HAP-1 (cell line): ENCODE results near the gene ZNF770.

Source experiments
- DNase-seq, 2 experiments: peaks; one replicate each; pipeline ENCODE4 v3.0.0-alpha.2; 2016 to 2020; ENCODE audit warnings: low spot score in 2 of 2
- H3K27me3 ChIP-seq: fragments of 250-450 bp; sonication (Bioruptor Pico); 2 replicates; pipeline ENCODE4 v1.5.1; 2020; ENCODE audit warnings: low read depth, mild to moderate bottlenecking, moderate library complexity
- H3K36me3 ChIP-seq: fragments of 250-450 bp; sonication (Bioruptor Pico); replicated peaks from 2 replicates; pipeline ENCODE4 v1.5.1; 2020; ENCODE audit warnings: mild to moderate bottlenecking
- H3K4me1 ChIP-seq: fragments of 250-450 bp; sonication (Bioruptor Pico); 2 replicates; pipeline ENCODE4 v1.5.1; 2020; ENCODE audit warnings: mild to moderate bottlenecking
- H3K4me3 ChIP-seq: fragments of 250-450 bp; sonication (Bioruptor Pico); 2 replicates; pipeline ENCODE4 v1.5.1; 2020; ENCODE audit warnings: mild to moderate bottlenecking, moderate library complexity
- H3K9me3 ChIP-seq: fragments of 250-450 bp; sonication (Bioruptor Pico); 2 replicates; pipeline ENCODE4 v1.5.1; 2020; ENCODE audit warnings: mild to moderate bottlenecking, moderate library complexity
- in situ Hi-C: fragments of 300-500 bp; cut with MboI; formaldehyde crosslinking; loops from 3 replicates; pipeline ENCODE4 v1.14.3; 2020; ENCODE audit warnings: low sequenced_read_pairs, inconsistent platforms, mixed read lengths

Gene ZNF770

GRCh38 chr15:34988027-34988902 lies at the start of gene ZNF770:
TSS of gene ZNF770 (minus strand) at chr15:34988287. CDS start at chr15:34983434, 4,853 bp downstream.
- Histone ChIP-seq H3K4me3 (peak within 1 kb of the TSS; percentile 92), H3K27me3 (no peaks in the 10 kb centered on the region), H3K4me1 (peaks cover 17% of the 10 kb centered on the region), H3K9me3 (no peaks in the 10 kb centered on the region), H3K36me3 (peaks cover 15% of the 10 kb centered on the region)
- in situ Hi-C loops: no loop called here
- peak; percentile 58 to 85 for DNase-seq

- in situ Hi-C loops: no loop called here
- Histone ChIP-seq H3K36me3 (no peaks in the 10 kb centered on the region), H3K27me3 (no peaks in the 10 kb centered on the region), H3K9me3 (no peaks in the 10 kb centered on the region), H3K4me3 (no peak overlapping the region), H3K4me1 (no peaks in the 10 kb centered on the region)
- DNase-seq: no peak
Measured at GRCh38 chr15:35028235-35028984, 40.3 kb upstream of the ZNF770 start.

DNA sequence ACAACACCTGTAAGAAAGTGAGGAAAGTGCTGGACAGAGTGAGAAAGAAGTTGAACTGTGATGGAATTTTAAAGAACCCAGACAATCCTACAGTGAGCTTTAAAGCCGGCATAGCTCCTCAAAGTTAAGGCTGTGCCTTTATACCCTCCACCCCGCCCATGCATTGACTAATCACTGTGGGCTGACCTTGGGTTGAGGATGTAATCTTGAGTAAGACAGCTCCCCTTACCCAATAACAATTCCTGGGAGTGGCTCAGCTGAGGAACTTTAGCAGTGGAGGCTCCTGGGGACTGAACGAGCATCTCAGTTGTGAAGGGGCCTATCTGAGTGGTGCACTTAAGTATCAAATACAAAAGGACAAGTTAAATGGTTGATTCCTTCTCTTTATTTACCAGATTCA lies 35.7 kb upstream of the ZNF770 start:
- no peaks in the 10 kb centered on the region for H3K4me1 ChIP-seq
- in situ Hi-C loops: no loop called here

DNA sequence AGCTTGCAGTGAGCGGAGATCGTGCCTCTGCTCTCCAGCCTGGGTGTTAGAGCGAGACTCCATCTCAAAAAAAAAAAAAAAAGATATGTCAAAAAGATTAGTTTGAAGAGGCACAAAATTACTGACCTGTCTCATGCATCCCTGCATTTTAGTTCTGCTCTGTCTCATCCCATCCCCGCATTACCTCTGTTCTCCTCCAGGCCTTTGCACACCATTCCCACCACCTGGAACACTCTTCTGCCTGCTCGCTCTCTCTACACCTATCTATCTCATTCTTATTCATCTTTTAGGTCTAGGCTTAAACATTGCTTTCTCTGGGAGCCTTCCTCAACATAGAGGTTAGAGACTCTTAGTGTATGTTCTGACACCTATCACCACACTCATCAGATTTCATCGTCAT lies 32.9 kb upstream of the ZNF770 start:
- no peaks in the 10 kb centered on the region for H3K4me1 ChIP-seq
- H3K9me3 ChIP-seq: no peaks in the 10 kb centered on the region
- no peak overlapping the region for H3K4me3 ChIP-seq
- DNase-seq: no peak
- no peaks in the 10 kb centered on the region for H3K27me3 ChIP-seq
- H3K36me3 ChIP-seq: no peaks in the 10 kb centered on the region
- in situ Hi-C loops: no loop called here

More for the DNA sequence above, 35.7 kb upstream of the ZNF770 start:
- no peaks in the 10 kb centered on the region for H3K27me3 ChIP-seq
- no peak for DNase-seq
- H3K4me3 ChIP-seq: no peak overlapping the region
- H3K36me3 ChIP-seq: no peaks in the 10 kb centered on the region
- no peaks in the 10 kb centered on the region for H3K9me3 ChIP-seq

DNA sequence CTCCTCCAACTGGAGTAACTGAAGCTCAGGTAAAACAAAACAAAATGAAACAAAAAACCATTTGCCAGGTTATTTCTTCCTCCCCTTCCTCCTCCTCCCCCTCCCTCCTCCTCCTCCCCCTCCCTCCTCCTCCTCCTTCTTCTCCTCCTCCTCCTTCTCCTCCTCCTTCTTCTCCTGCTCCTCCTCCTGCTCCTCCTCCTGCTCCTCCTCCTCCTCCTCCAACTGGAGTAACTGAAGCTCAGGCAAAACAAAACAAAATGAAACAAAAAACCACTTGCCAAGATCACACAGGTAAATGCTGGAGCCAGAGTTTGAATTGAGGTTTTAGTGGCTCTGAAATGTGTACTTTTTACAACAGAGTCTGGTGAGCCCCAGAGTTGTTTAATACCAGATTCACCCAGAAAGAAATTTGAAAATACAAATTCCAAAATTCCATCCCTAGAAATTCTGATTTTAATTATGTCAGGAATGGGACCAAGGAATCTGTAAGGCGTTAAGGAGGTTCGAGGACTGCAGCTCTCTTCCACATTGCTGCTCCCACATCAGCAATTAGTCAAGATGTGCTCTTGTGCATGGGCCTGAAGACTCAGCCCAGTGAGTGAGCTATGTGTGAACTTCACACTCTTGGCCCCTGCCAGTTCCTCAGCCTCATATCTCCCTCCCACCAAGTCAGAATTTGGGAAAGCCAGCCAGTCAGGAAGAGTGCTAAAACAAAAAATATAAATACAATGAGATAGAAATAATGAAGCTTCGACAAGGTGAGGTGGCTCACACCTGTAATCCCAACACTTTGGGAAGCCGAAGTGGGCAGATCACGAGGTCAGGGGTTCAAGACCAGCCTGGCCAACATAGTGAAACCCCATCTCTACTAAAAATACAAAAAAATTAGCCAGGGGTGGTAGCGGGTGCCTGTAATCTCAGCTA lies 31.6 kb upstream of the ZNF770 start:
- Histone ChIP-seq H3K9me3 (no peaks in the 10 kb centered on the region), H3K4me3 (no peak overlapping the region), H3K27me3 (no peaks in the 10 kb centered on the region), H3K4me1 (no peaks in the 10 kb centered on the region), H3K36me3 (no peaks in the 10 kb centered on the region)
- in situ Hi-C loops: no loop called here
- peak in 1 of 2 experiments; percentile 12 for DNase-seq

GRCh38 chr15:35014241-35014640 lies 26.2 kb upstream of the ZNF770 start:
- H3K9me3 ChIP-seq: no peaks in the 10 kb centered on the region
- no peaks in the 10 kb centered on the region for H3K36me3 ChIP-seq
- H3K4me3 ChIP-seq: no peak overlapping the region
- H3K4me1 ChIP-seq: no peaks in the 10 kb centered on the region
- no peaks in the 10 kb centered on the region for H3K27me3 ChIP-seq
- in situ Hi-C loops: no loop called here
- peak in 1 of 2 experiments; percentile 9 for DNase-seq

GRCh38 chr15:35013370-35013769 lies 25.3 kb upstream of the ZNF770 start:
- in situ Hi-C loops: no loop called here
- Histone ChIP-seq H3K4me3 (no peak overlapping the region), H3K4me1 (no peaks in the 10 kb centered on the region), H3K9me3 (no peaks in the 10 kb centered on the region), H3K27me3 (no peaks in the 10 kb centered on the region), H3K36me3 (no peaks in the 10 kb centered on the region)
- DNase-seq: no peak

DNA sequence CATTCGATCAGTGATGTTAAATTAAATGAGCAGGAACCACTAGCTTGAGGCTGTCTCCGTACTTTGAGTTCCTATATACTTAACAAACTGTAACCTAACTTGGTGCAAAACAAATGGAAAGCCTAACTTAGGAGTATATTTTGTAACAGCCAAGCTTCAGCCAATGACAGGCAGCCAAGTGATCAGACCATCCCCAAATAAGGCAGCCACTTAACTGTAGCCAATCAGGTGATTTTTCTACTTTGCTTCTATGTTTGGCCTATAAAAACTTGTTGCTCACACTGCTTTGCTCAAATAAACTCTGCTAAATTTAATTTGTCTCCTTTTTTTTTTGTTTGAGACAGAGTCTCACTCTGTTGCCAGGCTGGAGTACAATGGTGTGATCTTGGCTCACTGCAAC lies 19.3 kb upstream of the ZNF770 start:
- in situ Hi-C loops: no loop called here
- no peak overlapping the region for H3K4me3 ChIP-seq
- no peak for DNase-seq
- no peaks in the 10 kb centered on the region for H3K27me3 ChIP-seq
- H3K4me1 ChIP-seq: no peaks in the 10 kb centered on the region
- H3K9me3 ChIP-seq: no peaks in the 10 kb centered on the region
- H3K36me3 ChIP-seq: no peaks in the 10 kb centered on the region

DNA sequence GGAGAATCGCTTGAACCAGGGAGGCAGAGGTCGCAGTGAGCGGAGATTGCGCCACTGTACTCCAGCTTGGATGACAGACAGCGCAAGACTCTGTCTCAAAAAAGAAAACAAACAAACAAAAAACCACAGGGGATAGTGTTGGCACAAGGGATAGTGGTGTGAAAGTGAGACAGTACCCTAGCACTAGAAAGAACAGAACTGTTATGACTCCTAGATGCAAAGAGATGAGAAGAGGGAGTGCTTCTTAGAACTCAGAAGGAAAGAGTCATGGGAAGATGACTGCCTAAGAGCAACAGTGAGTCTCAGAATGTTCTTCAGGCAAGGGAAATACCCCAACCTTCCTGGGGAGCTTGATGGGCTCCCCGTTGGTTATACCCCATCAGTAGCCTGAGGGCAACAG lies 17.8 kb upstream of the ZNF770 start:
- in situ Hi-C loops: no loop called here
- Histone ChIP-seq H3K36me3 (no peaks in the 10 kb centered on the region), H3K9me3 (no peaks in the 10 kb centered on the region), H3K4me3 (no peak overlapping the region), H3K4me1 (no peaks in the 10 kb centered on the region), H3K27me3 (no peaks in the 10 kb centered on the region)
- no peak for DNase-seq

DNA sequence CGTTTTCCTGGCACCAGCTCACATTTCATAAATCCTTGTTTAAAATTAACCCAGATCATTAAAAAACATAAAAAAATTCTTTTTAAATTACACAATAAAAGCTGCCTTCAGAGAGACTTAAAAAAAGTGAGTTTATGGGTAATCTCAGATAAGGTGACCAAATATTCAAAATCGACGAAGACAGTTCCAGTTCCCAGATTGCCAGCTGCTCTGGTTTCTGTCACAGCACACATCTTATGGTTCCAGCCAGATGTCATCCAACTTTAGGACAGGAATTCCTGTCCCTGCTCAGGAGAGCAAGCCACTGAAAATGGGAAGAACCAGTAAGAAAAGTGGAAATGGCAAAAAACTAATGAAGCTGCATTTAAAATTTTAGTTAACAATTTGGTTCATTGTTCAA lies 15.8 kb upstream of the ZNF770 start:
- Histone ChIP-seq H3K9me3 (no peaks in the 10 kb centered on the region), H3K27me3 (no peaks in the 10 kb centered on the region), H3K36me3 (no peaks in the 10 kb centered on the region), H3K4me3 (no peak overlapping the region), H3K4me1 (no peaks in the 10 kb centered on the region)
- DNase-seq: no peak
- in situ Hi-C loops: no loop called here

DNA sequence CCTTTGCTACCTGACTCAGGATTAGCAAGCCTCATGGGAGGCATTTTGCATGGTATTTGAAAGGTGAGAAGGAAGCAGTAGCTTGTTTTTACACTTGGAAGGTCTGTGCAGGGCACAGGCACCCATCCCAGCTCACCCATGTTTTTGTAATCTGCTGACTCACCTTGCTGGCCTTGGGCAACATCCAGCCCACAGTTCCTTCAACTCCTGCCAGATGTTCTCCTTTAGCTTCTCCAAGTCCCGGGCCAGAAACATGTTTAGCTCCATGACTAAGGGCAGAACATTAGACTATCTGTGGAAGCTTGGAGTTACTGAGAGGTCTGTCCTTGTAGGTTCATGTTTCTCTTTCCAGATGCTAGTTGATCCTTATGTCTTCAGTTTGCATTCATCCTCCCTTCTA lies 12.4 kb upstream of the ZNF770 start:
- H3K27me3 ChIP-seq: no peaks in the 10 kb centered on the region
- H3K36me3 ChIP-seq: no peaks in the 10 kb centered on the region
- no peak for DNase-seq
- no peak overlapping the region for H3K4me3 ChIP-seq
- in situ Hi-C loops: no loop called here
- H3K4me1 ChIP-seq: no peaks in the 10 kb centered on the region
- no peaks in the 10 kb centered on the region for H3K9me3 ChIP-seq

GRCh38 chr15:34999906-35000305 lies 11.8 kb upstream of the ZNF770 start:
- H3K4me1 ChIP-seq: no peaks in the 10 kb centered on the region
- DNase-seq: no peak
- no peaks in the 10 kb centered on the region for H3K9me3 ChIP-seq
- H3K4me3 ChIP-seq: no peak overlapping the region
- in situ Hi-C loops: no loop called here
- H3K36me3 ChIP-seq: no peaks in the 10 kb centered on the region
- no peaks in the 10 kb centered on the region for H3K27me3 ChIP-seq

DNA sequence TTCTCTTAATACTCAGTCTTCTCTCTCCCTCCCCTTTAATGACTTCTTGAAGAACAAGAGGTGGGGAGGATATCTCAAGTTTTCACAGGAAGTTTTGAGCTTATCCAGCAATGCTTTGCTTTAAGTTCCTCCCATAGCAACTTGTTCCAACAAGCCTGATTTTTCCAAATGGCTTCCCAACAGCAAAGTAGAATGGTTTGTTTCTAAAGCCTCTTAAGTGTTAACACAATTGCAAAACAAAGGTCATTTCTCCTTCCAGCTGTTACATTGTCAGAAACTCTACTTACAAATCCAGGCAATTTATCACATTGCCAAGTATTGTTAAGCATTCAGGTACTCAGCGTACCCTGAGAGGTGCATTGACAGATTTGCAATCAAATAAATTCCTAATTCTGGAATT lies 6.8 kb upstream of the ZNF770 start:
- no peaks in the 10 kb centered on the region for H3K36me3 ChIP-seq
- DNase-seq: no peak
- H3K4me3 ChIP-seq: no peak overlapping the region
- no peaks in the 10 kb centered on the region for H3K9me3 ChIP-seq
- in situ Hi-C loops: no loop called here
- no peaks in the 10 kb centered on the region for H3K27me3 ChIP-seq
- H3K4me1 ChIP-seq: no peaks in the 10 kb centered on the region
